GM18870 (cell line): Measurements from ENCODE around the gene TMCO5A.
A peak's percentile ranks its signal among the peaks of the same experiment; 100 is the strongest.

ENCODE experiments used
- ATAC-seq: cut with Tn5 transposase; IDR thresholded peaks from one replicate; pipeline ENCODE4 v1.9.1; 2021; ENCODE audit warnings: moderate library complexity; ENCODE audit not compliant: unreplicated experiment

Gene TMCO5A

DNA sequence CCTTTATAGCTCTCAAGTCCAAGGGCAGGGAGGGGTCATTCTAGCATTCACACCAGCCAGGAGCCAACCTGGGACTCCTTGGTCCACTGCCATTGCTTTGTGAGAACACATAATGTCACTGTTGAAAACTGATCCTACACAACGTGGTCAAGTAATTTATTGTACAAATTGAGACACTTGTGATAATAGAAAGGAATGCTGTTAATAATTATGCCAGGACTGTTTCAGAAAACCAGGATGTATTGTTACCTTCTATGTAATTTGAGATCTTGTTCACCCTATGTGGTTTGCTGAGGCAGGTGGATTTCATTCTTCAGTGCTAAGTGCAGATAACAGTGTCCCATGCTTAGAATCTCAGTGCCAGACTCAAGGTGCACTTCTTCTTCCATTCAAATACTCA lies 33.3 kb downstream of the TMCO5A start:
- ATAC-seq = no peak

DNA sequence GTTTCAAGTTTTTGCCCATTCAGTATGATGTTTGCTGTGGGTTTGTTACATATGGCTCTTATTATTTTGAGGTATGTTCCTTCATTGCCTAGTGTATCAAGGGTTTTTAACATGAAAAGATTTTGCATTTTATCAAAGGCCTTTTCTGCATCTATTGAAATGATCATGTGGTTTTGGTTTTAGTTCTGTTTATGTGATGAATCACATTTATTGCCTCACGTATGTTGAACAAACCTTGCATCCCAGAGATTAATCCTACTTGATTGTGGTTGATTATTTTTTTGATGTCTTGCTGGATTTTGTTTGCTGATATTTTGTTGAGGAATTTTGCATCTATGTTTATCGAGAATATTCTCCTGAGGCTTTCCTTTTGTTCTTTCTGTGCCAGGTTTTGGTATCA lies 39.4 kb downstream of the TMCO5A start:
- no peak for ATAC-seq

DNA sequence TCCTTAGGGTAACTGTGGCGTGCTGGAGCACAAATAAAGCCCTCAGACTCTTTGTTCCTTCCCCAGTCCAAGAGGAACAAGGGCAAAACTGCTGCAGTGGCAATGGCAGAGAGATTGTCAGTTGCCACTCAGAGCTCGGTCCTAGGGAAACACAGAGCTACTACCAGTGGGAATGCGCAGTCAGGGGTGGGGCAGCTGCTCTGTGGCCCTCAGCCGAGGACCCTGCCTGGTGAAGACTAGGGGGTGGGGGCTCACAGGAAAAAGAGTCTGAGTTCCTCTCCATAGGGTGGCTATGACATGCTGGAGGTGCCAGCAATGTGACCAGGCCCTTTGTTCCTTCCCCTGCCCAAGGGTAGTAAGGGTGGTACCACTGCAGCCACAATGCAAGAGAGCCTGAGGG lies 43.8 kb downstream of the TMCO5A start:
- no peak for ATAC-seq

DNA sequence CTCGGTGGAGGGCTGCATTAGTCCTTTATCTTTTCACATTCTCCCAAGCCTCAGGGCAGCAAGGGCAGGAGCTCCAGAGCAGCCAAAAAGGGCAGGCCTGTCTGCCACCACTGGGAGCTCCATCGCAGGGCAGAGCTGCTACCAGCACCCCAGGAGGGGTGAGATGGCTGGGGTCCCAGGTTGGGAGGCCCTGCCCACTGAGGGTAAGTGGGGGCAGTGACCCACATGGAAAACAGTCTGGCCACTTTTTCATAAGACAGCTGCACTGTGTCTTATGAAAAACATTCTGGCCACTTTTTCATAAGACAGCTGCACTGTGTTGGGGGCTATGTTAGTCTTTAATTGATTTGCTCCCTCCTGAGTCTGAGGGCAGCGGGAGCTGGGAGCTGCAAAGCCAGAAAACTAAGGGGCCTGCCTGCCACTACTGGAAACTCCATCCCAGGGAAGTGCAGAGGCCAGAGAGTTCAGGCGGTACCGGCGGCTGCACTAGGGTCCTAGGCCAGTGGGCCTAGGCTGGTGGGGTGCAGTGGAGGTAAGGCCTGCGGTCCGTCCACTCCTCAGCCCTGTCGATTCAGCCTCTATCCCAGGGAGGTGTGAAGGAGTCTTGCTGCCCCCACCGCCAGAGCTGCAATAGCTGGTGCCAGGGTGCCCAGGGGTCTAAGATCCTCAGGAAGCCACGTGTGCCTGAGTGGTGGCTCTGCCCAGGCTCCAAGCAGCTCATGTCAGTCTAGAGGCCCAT lies 45.4 kb downstream of the TMCO5A start:
- ATAC-seq = no peak

DNA sequence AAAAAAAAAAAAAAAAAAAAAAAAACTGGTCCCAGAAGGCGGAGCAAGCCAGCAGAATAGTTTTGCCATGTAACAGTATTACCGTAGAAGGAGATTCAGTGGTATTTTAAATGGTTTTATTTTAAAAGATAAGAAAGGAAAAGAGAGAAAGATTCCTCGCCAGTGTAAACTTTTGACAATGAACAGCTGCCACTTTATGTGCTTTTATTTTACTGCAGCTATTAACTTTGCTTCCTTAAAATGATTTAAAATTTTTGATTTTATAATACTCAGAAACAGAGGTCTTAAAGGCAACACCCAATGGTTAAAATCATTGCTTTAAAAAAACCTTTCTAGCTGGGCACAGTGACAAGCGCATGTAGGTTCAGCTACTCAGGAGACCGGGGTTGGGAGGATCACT lies 46.8 kb downstream of the TMCO5A start:
- no peak for ATAC-seq

DNA sequence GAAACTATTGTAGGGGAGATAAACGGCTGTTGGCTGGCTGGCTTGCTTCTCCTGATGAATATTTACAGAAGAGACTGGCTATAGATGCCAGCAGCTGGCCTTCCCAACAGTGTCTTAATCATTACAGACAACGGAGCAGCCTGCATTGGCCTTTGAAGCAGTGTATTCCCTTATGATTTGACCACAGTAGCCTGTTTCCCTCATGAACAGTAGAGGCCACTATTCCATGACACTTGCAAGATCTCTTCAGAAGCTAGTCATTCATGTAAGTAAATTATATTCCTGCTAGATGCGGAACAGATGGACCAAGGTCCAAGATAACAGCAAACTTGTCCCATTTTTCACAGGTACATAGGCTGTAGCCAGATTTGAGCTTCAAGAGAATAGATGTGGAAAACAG lies 47.3 kb downstream of the TMCO5A start:
- ATAC-seq = no peak

DNA sequence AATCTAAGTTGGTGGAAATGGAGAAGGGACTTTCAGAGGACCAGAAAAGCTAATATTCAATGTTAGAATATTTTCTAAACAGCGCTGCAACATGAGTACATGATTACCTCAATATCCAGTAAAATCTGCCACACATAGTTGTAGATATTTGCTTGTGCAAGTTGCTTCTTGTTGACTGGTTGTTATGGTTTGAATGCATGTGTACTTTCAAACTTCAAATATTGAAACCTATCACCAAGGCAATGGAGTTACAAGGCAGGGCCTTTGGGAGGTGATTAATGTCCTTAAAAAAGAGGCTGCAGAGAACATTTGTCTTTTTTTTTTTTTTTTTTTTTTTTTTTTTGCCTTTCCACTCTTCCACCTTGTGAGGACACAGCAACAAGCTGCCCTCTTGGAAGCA lies 49.9 kb downstream of the TMCO5A start:
- no peak for ATAC-seq

DNA sequence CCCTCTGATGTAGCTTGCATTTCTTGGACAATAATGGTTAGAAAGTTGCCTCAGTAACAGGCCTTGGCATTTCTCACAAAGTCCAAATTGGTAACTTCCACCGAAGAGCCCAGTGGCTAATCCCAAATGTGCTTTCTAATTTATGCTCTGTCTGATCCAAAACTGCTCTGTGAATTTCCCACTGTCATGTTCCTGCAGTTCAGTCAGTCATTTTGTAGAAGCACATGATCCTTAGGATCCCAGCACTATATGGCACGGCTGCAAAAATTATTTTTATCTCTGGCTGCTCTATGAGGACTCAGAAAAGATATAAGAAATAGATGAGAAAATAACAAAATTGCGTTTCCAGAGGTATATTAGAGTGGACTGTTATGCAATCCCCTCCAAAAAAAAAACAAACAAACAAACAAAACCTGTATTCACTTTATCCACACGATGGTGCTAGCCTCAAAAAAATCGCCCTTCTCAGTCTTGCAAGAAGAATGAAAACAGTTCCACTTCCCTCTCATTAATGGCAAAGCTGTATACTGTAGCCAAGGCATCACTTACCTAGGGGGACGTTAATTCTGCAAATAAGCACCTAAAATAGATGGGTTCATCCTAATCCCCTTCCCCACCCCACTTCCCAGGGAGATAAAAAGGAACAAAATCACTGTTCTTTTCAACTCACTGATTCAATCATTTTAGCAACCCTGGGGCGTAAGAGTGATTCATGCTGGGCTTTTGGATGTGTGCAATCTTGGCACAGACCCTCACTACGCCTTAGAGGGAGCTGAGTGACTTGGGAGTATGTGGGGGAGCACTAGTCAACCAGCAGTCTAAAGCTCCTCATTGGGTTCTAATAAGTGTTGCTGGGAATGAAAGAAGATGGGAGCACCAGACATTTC lies 61.3 kb downstream of the TMCO5A start:
- ATAC-seq = peak; percentile 81
